HepG2 (cell line): ENCODE data around the gene FBXW12. TPM values are rescaled to one million over a fixed set of nuclear protein-coding genes. Genes with fewer than 3 reads are reported as not detected.

Experiments
- BRD4 ChIP-seq: sonication (generic); formaldehyde crosslinking; IDR thresholded peaks from 2 replicates; pipeline ENCODE4 v1.4.0; 2020; ENCODE audit warnings: missing genetic modification reagents
- CBFB ChIP-seq: sonication (generic); formaldehyde crosslinking; IDR thresholded peaks from 2 replicates; pipeline ENCODE4 v1.4.0; 2020; ENCODE audit warnings: missing genetic modification reagents
- CENPX ChIP-seq: sonication (generic); formaldehyde crosslinking; IDR thresholded peaks from 2 replicates; pipeline ENCODE4 v1.9.0; 2021; ENCODE audit warnings: mild to moderate bottlenecking, missing genetic modification reagents, moderate library complexity
- DMAP1 ChIP-seq: IDR thresholded peaks from 2 replicates; pipeline ENCODE4 v1.6.1; 2016
- ESRRA ChIP-seq: sonication (generic); formaldehyde crosslinking; IDR thresholded peaks from 2 replicates; pipeline ENCODE4 v1.5.1; 2020; ENCODE audit warnings: mild to moderate bottlenecking, low read depth, missing genetic modification reagents
- HMG20A ChIP-seq: IDR thresholded peaks from 2 replicates; pipeline ENCODE4 v1.6.1; 2016; ENCODE audit warnings: borderline replicate concordance
- IRX3 ChIP-seq: sonication (generic); formaldehyde crosslinking; IDR thresholded peaks from 2 replicates; pipeline ENCODE4 v1.8.1; 2023; ENCODE audit warnings: mild to moderate bottlenecking, low read depth, missing genetic modification reagents, borderline replicate concordance
- KAT8 ChIP-seq: IDR thresholded peaks from 2 replicates; pipeline ENCODE4 v1.6.1; 2016; ENCODE audit warnings: missing genetic modification reagents, missing compliant biosample characterization
- KDM1A ChIP-seq: IDR thresholded peaks from 2 replicates; pipeline ENCODE4 v1.6.1; 2016; ENCODE audit warnings: missing compliant biosample characterization
- MLX ChIP-seq: IDR thresholded peaks from 2 replicates; pipeline ENCODE4 v1.6.1; 2016
- NCOA2 ChIP-seq: sonication (generic); formaldehyde crosslinking; IDR thresholded peaks from 2 replicates; pipeline ENCODE4 v1.8.0; 2022; ENCODE audit warnings: inconsistent platforms
- PAWR ChIP-seq: sonication (generic); formaldehyde crosslinking; IDR thresholded peaks from 2 replicates; pipeline ENCODE4 v1.4.0; 2020; ENCODE audit warnings: missing genetic modification reagents, mild to moderate bottlenecking, borderline replicate concordance
- PCBP1 ChIP-seq: fragments of 200-400 bp; formaldehyde crosslinking; IDR thresholded peaks from 2 replicates; pipeline ENCODE4 v1.6.1; 2017; ENCODE audit warnings: mild to moderate bottlenecking, low read depth, low read length, borderline replicate concordance
- PRDM4 ChIP-seq: sonication (generic); formaldehyde crosslinking; IDR thresholded peaks from 2 replicates; pipeline ENCODE4 v1.9.0; 2021; ENCODE audit warnings: missing genetic modification reagents, borderline replicate concordance
- SIX1 ChIP-seq: sonication (generic); formaldehyde crosslinking; IDR thresholded peaks from 2 replicates; pipeline ENCODE4 v1.4.0; 2020; ENCODE audit warnings: missing genetic modification reagents, borderline replicate concordance
- TAF1 ChIP-seq: sonication (generic); formaldehyde crosslinking; IDR thresholded peaks from 2 replicates; pipeline ENCODE4 v1.4.0; 2020; ENCODE audit warnings: missing genetic modification reagents
- TBX3 ChIP-seq: fragments of 450-650 bp; IDR thresholded peaks from 2 replicates; pipeline ENCODE4 v1.6.1; 2017; ENCODE audit warnings: antibody characterized with exemption, mild to moderate bottlenecking, inconsistent platforms, borderline replicate concordance
- TOPORS ChIP-seq: sonication (generic); formaldehyde crosslinking; IDR thresholded peaks from 2 replicates; pipeline ENCODE4 v1.8.0; 2023; ENCODE audit warnings: mild to moderate bottlenecking, missing genetic modification reagents
- TRIM24 ChIP-seq: sonication (generic); formaldehyde crosslinking; IDR thresholded peaks from 2 replicates; pipeline ENCODE4 v1.8.0; 2022; ENCODE audit warnings: mild to moderate bottlenecking, missing genetic modification reagents
- ZBTB20 ChIP-seq: sonication (generic); formaldehyde crosslinking; IDR thresholded peaks from 2 replicates; pipeline ENCODE4 v1.8.1; 2023; ENCODE audit warnings: missing genetic modification reagents, low read depth, mild to moderate bottlenecking, borderline replicate concordance
- ZFX ChIP-seq: sonication (generic); formaldehyde crosslinking; IDR thresholded peaks from 2 replicates; pipeline ENCODE4 v1.4.0; 2020; ENCODE audit warnings: mild to moderate bottlenecking, low read depth, missing genetic modification reagents, moderate library complexity
- ZGPAT ChIP-seq: IDR thresholded peaks from 2 replicates; pipeline ENCODE4 v1.6.1; 2016; ENCODE audit warnings: mild to moderate bottlenecking
- ZMYM4 ChIP-seq: sonication (generic); formaldehyde crosslinking; IDR thresholded peaks from 2 replicates; pipeline ENCODE4 v1.8.1; 2023; ENCODE audit warnings: mild to moderate bottlenecking, missing genetic modification reagents
- ZNF264 ChIP-seq: sonication (generic); formaldehyde crosslinking; IDR thresholded peaks from 2 replicates; pipeline ENCODE4 v1.4.0; 2020; ENCODE audit warnings: missing genetic modification reagents
- ZNF331 ChIP-seq: sonication (generic); formaldehyde crosslinking; IDR thresholded peaks from 2 replicates; pipeline ENCODE4 v1.4.0; 2020; ENCODE audit warnings: missing genetic modification reagents
- ZNF350 ChIP-seq: sonication (generic); formaldehyde crosslinking; IDR thresholded peaks from 2 replicates; pipeline ENCODE4 v1.4.0; 2020; ENCODE audit warnings: mild to moderate bottlenecking, low read depth, missing genetic modification reagents, borderline replicate concordance
- ZSCAN31 ChIP-seq: sonication (generic); formaldehyde crosslinking; IDR thresholded peaks from 2 replicates; pipeline ENCODE4 v1.5.0; 2020; ENCODE audit warnings: low read depth, mild to moderate bottlenecking, missing genetic modification reagents
- polyA plus RNA-seq, 8 experiments: library from polyadenylated mRNA; depleted of rRNA in 3 of 8; stranded (reverse) in 7 of 8; unstranded in 1 of 8; fragments of >200 nt; fragmentation: Illumina TruSeq in 4 of 8; extraction: Trizol in 4 of 8; gene quantifications; 2 replicates each; pipeline versions ENCODE4 v1.2.1 to v1.2.3, GENCODE V29; 2011 to 2016; ENCODE audit warnings: low read depth in 4 of 8, missing spikeins in 1 of 8, mixed read lengths in 1 of 8; ENCODE audit not compliant: insufficient read depth in 1 of 8
- total RNA-seq, 5 experiments: library from RNA; depleted of rRNA; stranded (reverse); fragments of >200 nt; fragmentation: Illumina TruSeq; extraction: Trizol; gene quantifications; 2 replicates each; pipeline ENCODE4 v1.2.3, GENCODE V29; 2016; ENCODE audit warnings: low read depth in 1 of 5

The FBXW12 gene
- total and polyA plus RNA-seq, 2 of the 13 experiments (the other 11 are each of a cell fraction or from before 2014, with no cell fraction given): not detected

GRCh38 chr3:48431224-48432029 is 59.4 kb downstream of the FBXW12 start (continued):
- TF ChIP-seq PRDM4: no peak
- no peak for TF ChIP-seq PCBP1
- no peak for TF ChIP-seq CENPX (CRISPR knock-in tag)
- TF ChIP-seq DMAP1: peak; percentile 78; the same call in 1 of the 2 replicates
- 0 out of 2 replicates have a peak, but pooled peaks have one; percentile 14 for TF ChIP-seq TOPORS (CRISPR knock-in tag)
- peak; percentile 97 for TF ChIP-seq SIX1
- TF ChIP-seq KAT8 (CRISPR knock-in tag): peak; percentile 56
- 0 out of 2 replicates have a peak, but pooled peaks have one; percentile 39 for TF ChIP-seq KDM1A (CRISPR knock-in tag)
- TF ChIP-seq NCOA2 (CRISPR knock-in tag): peak; percentile 92
- TF ChIP-seq CBFB (CRISPR knock-in tag): peak; percentile 78
- TF ChIP-seq ZNF264 (CRISPR knock-in tag): peak; percentile 66; the same call in 1 of the 2 replicates
- TF ChIP-seq TBX3: peak; percentile 22; the same call in 1 of the 2 replicates
- TF ChIP-seq ZGPAT (CRISPR knock-in tag): peak; percentile 72; the same call in 1 of the 2 replicates
- TF ChIP-seq HMG20A: peak; percentile 85
- peak; percentile 61; the same call in 1 of the 2 replicates for TF ChIP-seq ZNF350 (CRISPR knock-in tag)
- peak; percentile 77; the same call in 1 of the 2 replicates for TF ChIP-seq MLX (CRISPR knock-in tag)
- no peak for TF ChIP-seq TRIM24 (CRISPR knock-in tag)
- peak; percentile 15; the same call in 1 of the 2 replicates for TF ChIP-seq ZFX
- peak; percentile 84 for TF ChIP-seq ZNF331
- no peak for TF ChIP-seq IRX3 (CRISPR knock-in tag)
- TF ChIP-seq BRD4: no peak
- no peak for TF ChIP-seq ZSCAN31 (CRISPR knock-in tag)
- TF ChIP-seq ZBTB20 (CRISPR knock-in tag): peak; percentile 63; the same call in 1 of the 2 replicates
- TF ChIP-seq TAF1: peak; percentile 22; the same call in 1 of the 2 replicates
- peak; percentile 53; the same call in 1 of the 2 replicates for TF ChIP-seq ZMYM4 (CRISPR knock-in tag)
- TF ChIP-seq PAWR (CRISPR knock-in tag): no peak
- TF ChIP-seq ESRRA (CRISPR knock-in tag): no peak
